ENCODE measurements around the gene CREBBP. TPM values are rescaled to one million over a fixed set of nuclear protein-coding genes. Genes with fewer than 3 reads are reported as not detected.

Gene CREBBP
- total and polyA plus RNA-seq, 2 experiments from 2014 or later, result 36.9 to 54.8 TPM

DNA sequence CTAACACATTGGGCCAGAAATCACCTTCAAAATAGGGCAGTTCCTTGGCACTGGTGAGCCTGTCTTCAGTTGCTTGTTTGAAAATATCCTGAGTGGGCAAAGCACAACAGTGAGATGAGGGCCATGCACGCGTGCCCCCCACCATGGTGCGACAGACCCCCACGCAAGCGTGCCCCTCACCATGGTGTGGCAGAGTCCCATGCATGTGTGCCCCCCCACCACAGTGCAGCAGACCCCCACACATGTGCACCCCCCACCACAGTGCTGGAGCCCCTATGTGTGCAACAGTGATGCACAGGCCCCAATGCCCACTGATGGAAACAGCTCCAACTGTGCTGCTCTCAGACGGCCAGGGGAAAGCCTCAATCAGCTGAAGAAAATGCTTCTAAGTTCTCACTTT is 144.4 kb downstream of the CREBBP start (continued):
- TF ChIP-seq, protein P1, sequence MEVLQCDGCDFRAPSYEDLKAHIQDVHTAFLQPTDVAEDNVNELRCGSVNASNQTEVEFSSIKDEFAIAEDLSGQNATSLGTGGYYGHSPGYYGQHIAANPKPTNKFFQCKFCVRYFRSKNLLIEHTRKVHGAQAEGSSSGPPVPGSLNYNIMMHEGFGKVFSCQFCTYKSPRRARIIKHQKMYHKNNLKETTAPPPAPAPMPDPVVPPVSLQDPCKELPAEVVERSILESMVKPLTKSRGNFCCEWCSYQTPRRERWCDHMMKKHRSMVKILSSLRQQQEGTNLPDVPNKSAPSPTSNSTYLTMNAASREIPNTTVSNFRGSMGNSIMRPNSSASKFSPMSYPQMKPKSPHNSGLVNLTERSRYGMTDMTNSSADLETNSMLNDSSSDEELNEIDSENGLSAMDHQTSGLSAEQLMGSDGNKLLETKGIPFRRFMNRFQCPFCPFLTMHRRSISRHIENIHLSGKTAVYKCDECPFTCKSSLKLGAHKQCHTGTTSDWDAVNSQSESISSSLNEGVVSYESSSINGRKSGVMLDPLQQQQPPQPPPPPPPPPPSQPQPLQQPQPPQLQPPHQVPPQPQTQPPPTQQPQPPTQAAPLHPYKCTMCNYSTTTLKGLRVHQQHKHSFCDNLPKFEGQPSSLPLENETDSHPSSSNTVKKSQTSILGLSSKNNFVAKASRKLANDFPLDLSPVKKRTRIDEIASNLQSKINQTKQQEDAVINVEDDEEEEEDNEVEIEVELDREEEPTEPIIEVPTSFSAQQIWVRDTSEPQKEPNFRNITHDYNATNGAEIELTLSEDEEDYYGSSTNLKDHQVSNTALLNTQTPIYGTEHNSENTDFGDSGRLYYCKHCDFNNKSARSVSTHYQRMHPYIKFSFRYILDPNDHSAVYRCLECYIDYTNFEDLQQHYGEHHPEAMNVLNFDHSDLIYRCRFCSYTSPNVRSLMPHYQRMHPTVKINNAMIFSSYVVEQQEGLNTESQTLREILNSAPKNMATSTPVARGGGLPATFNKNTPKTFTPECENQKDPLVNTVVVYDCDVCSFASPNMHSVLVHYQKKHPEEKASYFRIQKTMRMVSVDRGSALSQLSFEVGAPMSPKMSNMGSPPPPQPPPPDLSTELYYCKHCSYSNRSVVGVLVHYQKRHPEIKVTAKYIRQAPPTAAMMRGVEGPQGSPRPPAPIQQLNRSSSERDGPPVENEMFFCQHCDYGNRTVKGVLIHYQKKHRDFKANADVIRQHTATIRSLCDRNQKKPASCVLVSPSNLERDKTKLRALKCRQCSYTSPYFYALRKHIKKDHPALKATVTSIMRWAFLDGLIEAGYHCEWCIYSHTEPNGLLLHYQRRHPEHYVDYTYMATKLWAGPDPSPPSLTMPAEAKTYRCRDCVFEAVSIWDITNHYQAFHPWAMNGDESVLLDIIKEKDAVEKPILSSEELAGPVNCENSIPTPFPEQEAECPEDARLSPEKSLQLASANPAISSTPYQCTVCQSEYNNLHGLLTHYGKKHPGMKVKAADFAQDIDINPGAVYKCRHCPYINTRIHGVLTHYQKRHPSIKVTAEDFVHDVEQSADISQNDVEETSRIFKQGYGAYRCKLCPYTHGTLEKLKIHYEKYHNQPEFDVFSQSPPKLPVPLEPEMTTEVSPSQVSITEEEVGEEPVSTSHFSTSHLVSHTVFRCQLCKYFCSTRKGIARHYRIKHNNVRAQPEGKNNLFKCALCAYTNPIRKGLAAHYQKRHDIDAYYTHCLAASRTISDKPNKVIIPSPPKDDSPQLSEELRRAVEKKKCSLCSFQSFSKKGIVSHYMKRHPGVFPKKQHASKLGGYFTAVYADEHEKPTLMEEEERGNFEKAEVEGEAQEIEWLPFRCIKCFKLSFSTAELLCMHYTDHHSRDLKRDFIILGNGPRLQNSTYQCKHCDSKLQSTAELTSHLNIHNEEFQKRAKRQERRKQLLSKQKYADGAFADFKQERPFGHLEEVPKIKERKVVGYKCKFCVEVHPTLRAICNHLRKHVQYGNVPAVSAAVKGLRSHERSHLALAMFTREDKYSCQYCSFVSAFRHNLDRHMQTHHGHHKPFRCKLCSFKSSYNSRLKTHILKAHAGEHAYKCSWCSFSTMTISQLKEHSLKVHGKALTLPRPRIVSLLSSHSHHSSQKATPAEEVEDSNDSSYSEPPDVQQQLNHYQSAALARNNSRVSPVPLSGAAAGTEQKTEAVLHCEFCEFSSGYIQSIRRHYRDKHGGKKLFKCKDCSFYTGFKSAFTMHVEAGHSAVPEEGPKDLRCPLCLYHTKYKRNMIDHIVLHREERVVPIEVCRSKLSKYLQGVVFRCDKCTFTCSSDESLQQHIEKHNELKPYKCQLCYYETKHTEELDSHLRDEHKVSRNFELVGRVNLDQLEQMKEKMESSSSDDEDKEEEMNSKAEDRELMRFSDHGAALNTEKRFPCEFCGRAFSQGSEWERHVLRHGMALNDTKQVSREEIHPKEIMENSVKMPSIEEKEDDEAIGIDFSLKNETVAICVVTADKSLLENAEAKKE (CRISPR knock-in tag; IDR thresholded peaks at IDR 0.05), result no peak
- TF ChIP-seq ZNF331 (CRISPR knock-in tag; IDR thresholded peaks at IDR 0.05; ENCODE audit: low read depth) (no peak), NANOG (IDR thresholded peaks at IDR 0.05; ENCODE audit: borderline replicate concordance) (no peak), ZNF114 (CRISPR knock-in tag; IDR thresholded peaks at IDR 0.05) (no peak)

DNA sequence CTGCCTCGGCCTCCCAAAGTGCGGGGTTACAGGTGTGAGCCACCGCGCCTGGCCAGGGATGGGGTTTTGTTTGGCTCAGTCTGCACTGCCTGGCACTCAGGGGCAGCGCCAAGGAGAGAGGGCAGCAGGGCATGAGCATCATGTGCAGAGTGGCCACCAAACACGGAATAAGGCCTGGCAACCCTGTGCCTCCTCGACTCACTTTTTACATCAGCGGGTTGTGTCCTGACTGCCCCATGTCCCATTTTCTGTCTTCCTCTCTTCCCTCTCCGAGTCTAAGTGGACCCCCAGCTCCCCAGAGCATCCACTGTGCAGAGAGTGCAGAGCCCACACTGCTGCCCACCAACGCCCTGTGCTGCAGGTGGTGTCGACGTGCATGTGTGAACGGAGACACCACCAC is 145.0 kb downstream of the CREBBP start:
- H3K4me1 Mint-ChIP-seq, result peaks cover 2% of the 10 kb centered on the region; the same call in 2 of the 3 replicates
- no peaks in the 10 kb centered on the region; the same call in 1 of the 2 replicates for H4K20me1 ChIP-seq (replicated peaks; ENCODE audit: insufficient read depth)
- H3K4me2 ChIP-seq, result no peak overlapping the region
- peaks cover 38% of the 10 kb centered on the region for H3K36me3 ChIP-seq (ENCODE audit: insufficient read depth)
- DNase-seq (ENCODE audit: low spot score) (no peak), ATAC-seq (no peak)
- H3K27ac Mint-ChIP-seq, result no peak overlapping the region
- no peak overlapping the region for H3K27ac ChIP-seq (ENCODE audit: low read depth)
- H3K4me3 Mint-ChIP-seq, result no peak overlapping the region
- H3K27me3 ChIP-seq (ENCODE audit: insufficient read depth), result no peaks in the 10 kb centered on the region
- no peaks in the 10 kb centered on the region for H3K9me2 ChIP-seq (ENCODE audit: insufficient read depth)
- H3F3A ChIP-seq (replicated peaks; ENCODE audit: low read depth), result 0 out of 2 replicates have a peak, but pooled peaks cover 4% of the 10 kb centered on the region
- no peaks in the 10 kb centered on the region for H3K9me3 Mint-ChIP-seq
- peaks cover 13% of the 10 kb centered on the region for H3K27me3 Mint-ChIP-seq (ENCODE audit: insufficient read depth, low read depth, poor library complexity)
- no peaks in the 10 kb centered on the region for H3K79me2 ChIP-seq (replicated peaks; ENCODE audit: insufficient read depth)
- no peak overlapping the region for H3K4me3 ChIP-seq
- H2AFZ ChIP-seq, result no peak overlapping the region
- no peaks in the 10 kb centered on the region for H3K4me1 ChIP-seq (ENCODE audit: insufficient read depth)
- peaks cover 90% of the 10 kb centered on the region for H3K36me3 Mint-ChIP-seq (ENCODE audit: low read depth)
- TF ChIP-seq, protein P2, sequence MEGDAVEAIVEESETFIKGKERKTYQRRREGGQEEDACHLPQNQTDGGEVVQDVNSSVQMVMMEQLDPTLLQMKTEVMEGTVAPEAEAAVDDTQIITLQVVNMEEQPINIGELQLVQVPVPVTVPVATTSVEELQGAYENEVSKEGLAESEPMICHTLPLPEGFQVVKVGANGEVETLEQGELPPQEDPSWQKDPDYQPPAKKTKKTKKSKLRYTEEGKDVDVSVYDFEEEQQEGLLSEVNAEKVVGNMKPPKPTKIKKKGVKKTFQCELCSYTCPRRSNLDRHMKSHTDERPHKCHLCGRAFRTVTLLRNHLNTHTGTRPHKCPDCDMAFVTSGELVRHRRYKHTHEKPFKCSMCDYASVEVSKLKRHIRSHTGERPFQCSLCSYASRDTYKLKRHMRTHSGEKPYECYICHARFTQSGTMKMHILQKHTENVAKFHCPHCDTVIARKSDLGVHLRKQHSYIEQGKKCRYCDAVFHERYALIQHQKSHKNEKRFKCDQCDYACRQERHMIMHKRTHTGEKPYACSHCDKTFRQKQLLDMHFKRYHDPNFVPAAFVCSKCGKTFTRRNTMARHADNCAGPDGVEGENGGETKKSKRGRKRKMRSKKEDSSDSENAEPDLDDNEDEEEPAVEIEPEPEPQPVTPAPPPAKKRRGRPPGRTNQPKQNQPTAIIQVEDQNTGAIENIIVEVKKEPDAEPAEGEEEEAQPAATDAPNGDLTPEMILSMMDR (conservative IDR thresholded peaks at IDR 0.05; ENCODE audit: low read depth in 2 of 2), result no peak
- TF ChIP-seq JUNB (IDR thresholded peaks at IDR 0.05; ENCODE audit: unreplicated experiment) (no peak), POLR2AphosphoS5 (IDR thresholded peaks at IDR 0.05; ENCODE audit: low read depth) (no peak), CREB1 (CRISPR knock-in tag; IDR thresholded peaks at IDR 0.05; ENCODE audit: low read depth) (no peak), EZH2 (IDR thresholded peaks at IDR 0.05; ENCODE audit: low read depth, unreplicated experiment) (no peak), NANOG (IDR thresholded peaks at IDR 0.05; ENCODE audit: borderline replicate concordance) (no peak)
